HEK293 (cell line): ENCODE data around the gene AMPH.

Experiments used
- CTCF ChIA-PET: fragments of 350-600 bp; formaldehyde crosslinking; extraction: SDS; loops from one replicate; lab custom pipeline; 2021; ENCODE audit warnings: antibody characterized with exemption; lab: Yijun Ruan, JAX
- POLR2A ChIA-PET: fragments of 300-600 bp; formaldehyde crosslinking; extraction: SDS; loops from one replicate; lab custom pipeline; 2020; ENCODE audit warnings: antibody characterized with exemption, inconsistent platforms; lab: Yijun Ruan, JAX
- H3K27ac ChIP-seq: fragments of 200-500 bp; sonication (Bioruptor generic); 2 replicates; pipeline ENCODE4 v1.5.1; 2014; ENCODE audit warnings: low read depth, low read length, control low read depth, inconsistent platforms; ENCODE audit errors: extremely low read depth
- H3K36me3 ChIP-seq, 2 experiments: fragments of 200-500 bp in 1 of 2; sonication (Bioruptor generic) in 1 of 2; 1 replicate in 1 of 2; 2 replicates in 1 of 2; pipeline ENCODE4 v1.5.1; 2014 to 2017; ENCODE audit warnings: inconsistent platforms in 2 of 2, low read length in 2 of 2; ENCODE audit not compliant: control insufficient read depth in 2 of 2, insufficient read depth in 1 of 2
- H3K4me1 ChIP-seq: fragments of 200-500 bp; sonication (Bioruptor generic); 2 replicates; pipeline ENCODE4 v1.5.1; 2014; ENCODE audit warnings: mild to moderate bottlenecking, low read length, inconsistent platforms; ENCODE audit not compliant: control insufficient read depth, insufficient read depth
- H3K4me3 ChIP-seq: 2 replicates; pipeline ENCODE4 v1.5.1; 2011; ENCODE audit warnings: low read depth, mild to moderate bottlenecking, control low read depth, low read length, moderate library complexity
- H3K9me3 ChIP-seq: fragments of 200-500 bp; sonication (Bioruptor generic); 2 replicates; pipeline ENCODE4 v1.5.1; 2014; ENCODE audit warnings: low read depth, low read length, inconsistent platforms; ENCODE audit not compliant: control insufficient read depth, insufficient read depth
- ELK4 ChIP-seq: IDR thresholded peaks from 2 replicates; pipeline ENCODE4 v1.6.1; 2011; ENCODE audit warnings: mild to moderate bottlenecking, low read depth, low read length, borderline replicate concordance
- GLIS1 ChIP-seq: fragments of 450-650 bp; formaldehyde crosslinking; IDR thresholded peaks from 2 replicates; pipeline ENCODE4 v1.5.1; 2016; ENCODE audit warnings: missing biosample characterization, missing genetic modification characterization
- KLF7 ChIP-seq: fragments of 450-650 bp; formaldehyde crosslinking; IDR thresholded peaks from 2 replicates; pipeline ENCODE4 v1.5.1; 2016; ENCODE audit warnings: missing biosample characterization, missing genetic modification characterization, borderline replicate concordance
- PRDM4 ChIP-seq: fragments of 450-650 bp; formaldehyde crosslinking; IDR thresholded peaks from 2 replicates; pipeline ENCODE4 v1.5.1; 2017; ENCODE audit warnings: missing biosample characterization, missing genetic modification characterization
- SP3 ChIP-seq: fragments of 450-650 bp; formaldehyde crosslinking; IDR thresholded peaks from 2 replicates; pipeline ENCODE4 v1.5.1; 2016; ENCODE audit warnings: missing biosample characterization, missing genetic modification characterization
- ZBTB17 ChIP-seq: fragments of 450-650 bp; formaldehyde crosslinking; IDR thresholded peaks from 2 replicates; pipeline ENCODE4 v1.5.1; 2016; ENCODE audit warnings: missing biosample characterization, missing genetic modification characterization
- ZFP3 ChIP-seq: fragments of 450-650 bp; formaldehyde crosslinking; IDR thresholded peaks from 2 replicates; pipeline ENCODE4 v1.5.1; 2016; ENCODE audit warnings: low read depth, missing biosample characterization, missing genetic modification characterization
- ZFP69B ChIP-seq: fragments of 450-650 bp; formaldehyde crosslinking; IDR thresholded peaks from 2 replicates; pipeline ENCODE4 v1.5.1; 2016; ENCODE audit warnings: missing biosample characterization, missing genetic modification characterization
- ZNF140 ChIP-seq: fragments of 450-650 bp; formaldehyde crosslinking; IDR thresholded peaks from 2 replicates; pipeline ENCODE4 v1.5.1; 2016; ENCODE audit warnings: missing biosample characterization, missing genetic modification characterization
- ZNF157 ChIP-seq: fragments of 450-650 bp; formaldehyde crosslinking; IDR thresholded peaks from 2 replicates; pipeline ENCODE4 v1.5.1; 2016; ENCODE audit warnings: missing biosample characterization, missing genetic modification characterization
- ZNF16 ChIP-seq: fragments of 450-650 bp; formaldehyde crosslinking; IDR thresholded peaks from 2 replicates; pipeline ENCODE4 v1.5.1; 2016; ENCODE audit warnings: low read depth, missing biosample characterization, missing genetic modification characterization
- ZNF175 ChIP-seq: fragments of 450-650 bp; formaldehyde crosslinking; IDR thresholded peaks from 2 replicates; pipeline ENCODE4 v1.5.1; 2016; ENCODE audit warnings: missing biosample characterization, missing genetic modification characterization
- ZNF202 ChIP-seq: fragments of 450-650 bp; formaldehyde crosslinking; IDR thresholded peaks from 2 replicates; pipeline ENCODE4 v1.5.1; 2016; ENCODE audit warnings: missing biosample characterization, missing genetic modification characterization, borderline replicate concordance
- ZNF214 ChIP-seq: fragments of 450-650 bp; formaldehyde crosslinking; IDR thresholded peaks from 2 replicates; pipeline ENCODE4 v1.5.1; 2017; ENCODE audit warnings: missing biosample characterization, mild to moderate bottlenecking, missing genetic modification characterization, borderline replicate concordance
- ZNF391 ChIP-seq: fragments of 450-650 bp; formaldehyde crosslinking; IDR thresholded peaks from 2 replicates; pipeline ENCODE4 v1.5.1; 2016; ENCODE audit warnings: low read depth, missing biosample characterization, missing genetic modification characterization, borderline replicate concordance
- ZNF514 ChIP-seq: fragments of 450-650 bp; formaldehyde crosslinking; IDR thresholded peaks from 2 replicates; pipeline ENCODE4 v1.5.1; 2016; ENCODE audit warnings: missing biosample characterization, missing genetic modification characterization
- ZNF623 ChIP-seq: fragments of 450-650 bp; formaldehyde crosslinking; IDR thresholded peaks from 2 replicates; pipeline ENCODE4 v1.5.1; 2016; ENCODE audit warnings: missing biosample characterization, missing genetic modification characterization
- ZNF624 ChIP-seq: fragments of 450-650 bp; formaldehyde crosslinking; IDR thresholded peaks from 2 replicates; pipeline ENCODE4 v1.5.1; 2017; ENCODE audit warnings: missing biosample characterization, missing genetic modification characterization
- ZNF664 ChIP-seq: fragments of 450-650 bp; formaldehyde crosslinking; IDR thresholded peaks from 2 replicates; pipeline ENCODE4 v1.5.1; 2016; ENCODE audit warnings: missing biosample characterization, missing genetic modification characterization
- ZNF747 ChIP-seq: fragments of 450-650 bp; formaldehyde crosslinking; IDR thresholded peaks from 2 replicates; pipeline ENCODE4 v1.5.1; 2016; ENCODE audit warnings: missing biosample characterization, missing genetic modification characterization
- ZSCAN18 ChIP-seq: fragments of 450-650 bp; formaldehyde crosslinking; IDR thresholded peaks from 2 replicates; pipeline ENCODE4 v1.5.1; 2016; ENCODE audit warnings: missing biosample characterization, missing genetic modification characterization
- ZSCAN23 ChIP-seq: fragments of 450-650 bp; formaldehyde crosslinking; IDR thresholded peaks from 2 replicates; pipeline ENCODE4 v1.5.1; 2016; ENCODE audit warnings: missing biosample characterization, missing genetic modification characterization
- TF ChIP-seq, protein P1 (sequence below): fragments of 450-650 bp; formaldehyde crosslinking; IDR thresholded peaks from 2 replicates; pipeline ENCODE4 v1.5.1; 2016; ENCODE audit warnings: missing biosample characterization, missing genetic modification characterization
- TF ChIP-seq, protein P2 (sequence below): fragments of 450-650 bp; formaldehyde crosslinking; IDR thresholded peaks from 2 replicates; pipeline ENCODE4 v1.5.1; 2016; ENCODE audit warnings: missing biosample characterization, missing genetic modification characterization
- TF ChIP-seq, protein P3 (sequence below): fragments of 450-650 bp; formaldehyde crosslinking; IDR thresholded peaks from 2 replicates; pipeline ENCODE4 v1.5.1; 2016; ENCODE audit warnings: missing biosample characterization, missing genetic modification characterization
- TF ChIP-seq, protein P4 (sequence below): fragments of 450-650 bp; IDR thresholded peaks from 2 replicates; pipeline ENCODE4 v1.5.1; 2018; ENCODE audit warnings: missing biosample characterization, mild to moderate bottlenecking, missing genetic modification characterization
- TF ChIP-seq, protein P5 (sequence below): fragments of 450-650 bp; formaldehyde crosslinking; IDR thresholded peaks from 2 replicates; pipeline ENCODE4 v1.5.1; 2016; ENCODE audit warnings: missing biosample characterization, missing genetic modification characterization

The AMPH gene

DNA sequence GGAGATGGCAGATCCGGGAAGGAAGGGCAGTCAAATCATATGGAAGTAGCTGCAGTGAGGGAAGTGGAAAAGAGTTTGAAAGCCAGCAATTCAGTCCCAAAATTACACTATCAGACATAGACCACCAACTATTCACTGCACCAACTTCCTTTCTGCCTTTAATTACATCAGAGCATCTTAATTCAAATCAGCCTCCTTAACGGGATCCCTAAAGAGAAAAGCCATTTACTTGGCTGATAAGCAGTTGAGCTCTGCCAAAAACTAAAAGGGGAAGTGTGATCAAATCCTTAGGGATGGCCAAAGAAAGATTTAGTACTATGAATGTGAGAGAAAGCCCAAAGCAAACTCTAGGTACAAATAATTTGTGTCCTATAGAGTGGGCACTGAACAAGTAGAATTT is 110.4 kb downstream of the AMPH start:
- H3K4me1 ChIP-seq = no peaks in the 10 kb centered on the region
- no peaks in the 10 kb centered on the region for H3K36me3 ChIP-seq
- H3K27ac ChIP-seq = no peak overlapping the region
- POLR2A ChIA-PET = no interaction called here
- H3K4me3 ChIP-seq = no peak overlapping the region
- TF ChIP-seq SP3 (tag by site-specific recombination) = no peak
- no peak for TF ChIP-seq ZNF623
- TF ChIP-seq, protein P1, sequence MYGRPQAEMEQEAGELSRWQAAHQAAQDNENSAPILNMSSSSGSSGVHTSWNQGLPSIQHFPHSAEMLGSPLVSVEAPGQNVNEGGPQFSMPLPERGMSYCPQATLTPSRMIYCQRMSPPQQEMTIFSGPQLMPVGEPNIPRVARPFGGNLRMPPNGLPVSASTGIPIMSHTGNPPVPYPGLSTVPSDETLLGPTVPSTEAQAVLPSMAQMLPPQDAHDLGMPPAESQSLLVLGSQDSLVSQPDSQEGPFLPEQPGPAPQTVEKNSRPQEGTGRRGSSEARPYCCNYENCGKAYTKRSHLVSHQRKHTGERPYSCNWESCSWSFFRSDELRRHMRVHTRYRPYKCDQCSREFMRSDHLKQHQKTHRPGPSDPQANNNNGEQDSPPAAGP (tag by site-specific recombination) = no peak
- no peak for TF ChIP-seq ZNF747 (tag by site-specific recombination)
- TF ChIP-seq ZSCAN23 = no peak
- no peak for TF ChIP-seq ZNF175 (tag by site-specific recombination)
- TF ChIP-seq, protein P2, sequence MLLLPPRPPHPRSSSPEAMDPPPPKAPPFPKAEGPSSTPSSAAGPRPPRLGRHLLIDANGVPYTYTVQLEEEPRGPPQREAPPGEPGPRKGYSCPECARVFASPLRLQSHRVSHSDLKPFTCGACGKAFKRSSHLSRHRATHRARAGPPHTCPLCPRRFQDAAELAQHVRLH (tag by site-specific recombination) = no peak
- no peak for TF ChIP-seq ELK4
- no peak for TF ChIP-seq PRDM4 (tag by site-specific recombination)
- no peak for TF ChIP-seq ZNF214 (tag by site-specific recombination)
- TF ChIP-seq ZNF391 = no peak
- no peak for TF ChIP-seq ZSCAN18 (tag by site-specific recombination)
- TF ChIP-seq ZNF157 = no peak
- TF ChIP-seq, protein P3, sequence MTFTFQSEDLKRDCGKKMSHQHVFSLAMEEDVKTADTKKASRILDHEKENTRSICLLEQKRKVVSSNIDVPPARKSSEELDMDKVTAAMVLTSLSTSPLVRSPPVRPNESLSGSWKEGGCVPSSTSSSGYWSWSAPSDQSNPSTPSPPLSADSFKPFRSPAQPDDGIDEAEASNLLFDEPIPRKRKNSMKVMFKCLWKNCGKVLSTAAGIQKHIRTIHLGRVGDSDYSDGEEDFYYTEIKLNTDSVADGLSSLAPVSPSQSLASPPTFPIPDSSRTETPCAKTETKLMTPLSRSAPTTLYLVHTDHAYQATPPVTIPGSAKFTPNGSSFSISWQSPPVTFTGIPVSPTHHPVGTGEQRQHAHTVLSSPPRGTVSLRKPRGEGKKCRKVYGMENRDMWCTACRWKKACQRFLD (tag by site-specific recombination) = no peak
- TF ChIP-seq ZBTB17 (tag by site-specific recombination) = no peak
- no peak for TF ChIP-seq ZFP69B
- TF ChIP-seq ZNF664 (tag by site-specific recombination) = no peak
- no peak for TF ChIP-seq ZNF514
- CTCF ChIA-PET = no interaction called here
- H3K9me3 ChIP-seq = no peaks in the 10 kb centered on the region

GRCh38 chr7:38518541-38518940 is 112.6 kb downstream of the AMPH start:
- Histone ChIP-seq H3K4me1 (no peaks in the 10 kb centered on the region), H3K27ac (no peak overlapping the region), H3K9me3 (no peaks in the 10 kb centered on the region), H3K36me3 (no peaks in the 10 kb centered on the region), H3K4me3 (no peak overlapping the region)
- ChIA-PET POLR2A (no interaction called here), CTCF (no interaction called here)
- TF ChIP-seq KLF7 = no peak
- TF ChIP-seq ZNF140 (tag by site-specific recombination) = no peak
- TF ChIP-seq ZFP3 (tag by site-specific recombination) = no peak
- TF ChIP-seq, protein P4, sequence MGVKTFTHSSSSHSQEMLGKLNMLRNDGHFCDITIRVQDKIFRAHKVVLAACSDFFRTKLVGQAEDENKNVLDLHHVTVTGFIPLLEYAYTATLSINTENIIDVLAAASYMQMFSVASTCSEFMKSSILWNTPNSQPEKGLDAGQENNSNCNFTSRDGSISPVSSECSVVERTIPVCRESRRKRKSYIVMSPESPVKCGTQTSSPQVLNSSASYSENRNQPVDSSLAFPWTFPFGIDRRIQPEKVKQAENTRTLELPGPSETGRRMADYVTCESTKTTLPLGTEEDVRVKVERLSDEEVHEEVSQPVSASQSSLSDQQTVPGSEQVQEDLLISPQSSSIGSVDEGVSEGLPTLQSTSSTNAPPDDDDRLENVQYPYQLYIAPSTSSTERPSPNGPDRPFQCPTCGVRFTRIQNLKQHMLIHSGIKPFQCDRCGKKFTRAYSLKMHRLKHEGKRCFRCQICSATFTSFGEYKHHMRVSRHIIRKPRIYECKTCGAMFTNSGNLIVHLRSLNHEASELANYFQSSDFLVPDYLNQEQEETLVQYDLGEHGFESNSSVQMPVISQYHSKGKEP (tag by site-specific recombination) = no peak
- TF ChIP-seq GLIS1 = no peak
- no peak for TF ChIP-seq ZNF214 (tag by site-specific recombination)
- TF ChIP-seq ZNF623 = no peak
- TF ChIP-seq, protein P5, sequence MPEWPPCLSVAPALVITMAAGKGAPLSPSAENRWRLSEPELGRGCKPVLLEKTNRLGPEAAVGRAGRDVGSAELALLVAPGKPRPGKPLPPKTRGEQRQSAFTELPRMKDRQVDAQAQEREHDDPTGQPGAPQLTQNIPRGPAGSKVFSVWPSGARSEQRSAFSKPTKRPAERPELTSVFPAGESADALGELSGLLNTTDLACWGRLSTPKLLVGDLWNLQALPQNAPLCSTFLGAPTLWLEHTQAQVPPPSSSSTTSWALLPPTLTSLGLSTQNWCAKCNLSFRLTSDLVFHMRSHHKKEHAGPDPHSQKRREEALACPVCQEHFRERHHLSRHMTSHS (tag by site-specific recombination) = no peak
- no peak for TF ChIP-seq ZNF202 (tag by site-specific recombination)
- no peak for TF ChIP-seq ZNF16 (tag by site-specific recombination)
- TF ChIP-seq ZNF624 (tag by site-specific recombination) = no peak
